Fibroblast of skin of left quadriceps (primary cell): Measurements from ENCODE around the gene MICAL2.

Experiments
- DNase-seq, 2 experiments: peaks; one replicate each; pipeline ENCODE4 v3.0.0-alpha.2; 2013; ENCODE audit warnings: low read depth in 2 of 2

MICAL2 gene

DNA sequence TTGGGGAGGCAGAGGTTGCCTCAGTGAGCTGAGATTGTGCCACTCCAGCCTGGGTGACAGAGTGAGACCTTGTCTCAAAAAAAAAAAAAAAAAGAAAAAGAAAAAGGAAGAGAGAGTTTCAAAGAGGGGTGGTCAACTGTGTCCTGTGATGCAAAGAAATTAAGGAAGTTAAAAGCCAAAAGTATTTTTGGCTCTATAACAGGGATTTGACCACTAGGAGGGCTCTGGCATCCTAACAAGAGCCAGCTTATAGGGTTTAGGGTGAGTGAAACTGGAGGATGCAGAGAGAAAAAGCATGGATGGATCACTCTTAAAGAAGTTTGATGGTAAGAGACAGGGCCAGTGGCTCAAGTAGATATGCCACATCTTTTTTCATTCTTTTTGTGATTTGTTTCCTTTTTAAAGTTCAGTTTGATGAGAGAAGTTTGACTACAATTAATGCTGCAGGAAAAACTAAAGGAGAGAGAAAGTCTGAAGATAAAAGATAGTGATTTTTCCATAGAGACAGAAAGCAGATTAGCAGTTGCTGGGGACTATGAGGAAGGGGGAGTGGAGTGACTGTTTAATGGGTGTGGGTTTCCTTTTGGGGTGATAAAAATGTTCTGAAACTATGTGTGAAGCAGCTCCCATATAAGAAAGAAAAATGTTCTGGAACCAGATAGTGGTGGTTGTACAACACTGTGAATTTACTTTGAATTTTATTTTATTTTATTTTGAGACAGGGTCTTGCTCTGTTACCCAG lies 11.1 kb upstream of the MICAL2 start:
- DNase-seq = no peak

DNA sequence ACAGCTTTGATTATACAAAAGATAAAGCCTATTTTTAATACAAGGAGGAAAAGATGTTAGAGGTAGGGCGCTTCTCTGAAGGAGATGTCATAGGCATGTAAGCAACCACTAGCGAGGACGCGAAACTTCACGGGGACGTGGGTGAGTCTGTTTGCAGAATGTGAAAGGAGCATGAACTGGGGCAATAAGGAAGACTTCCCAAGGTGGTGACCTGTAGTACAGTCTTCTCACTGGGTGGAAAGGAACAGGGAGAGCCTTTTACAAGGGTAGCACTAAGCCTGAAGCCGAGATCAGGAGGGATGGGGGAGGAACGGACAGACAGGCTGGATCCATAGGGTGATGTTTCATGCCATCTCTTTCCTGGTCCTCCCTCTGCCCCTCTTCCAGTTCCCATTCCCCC lies 10.0 kb upstream of the MICAL2 start:
- no peak for DNase-seq

DNA sequence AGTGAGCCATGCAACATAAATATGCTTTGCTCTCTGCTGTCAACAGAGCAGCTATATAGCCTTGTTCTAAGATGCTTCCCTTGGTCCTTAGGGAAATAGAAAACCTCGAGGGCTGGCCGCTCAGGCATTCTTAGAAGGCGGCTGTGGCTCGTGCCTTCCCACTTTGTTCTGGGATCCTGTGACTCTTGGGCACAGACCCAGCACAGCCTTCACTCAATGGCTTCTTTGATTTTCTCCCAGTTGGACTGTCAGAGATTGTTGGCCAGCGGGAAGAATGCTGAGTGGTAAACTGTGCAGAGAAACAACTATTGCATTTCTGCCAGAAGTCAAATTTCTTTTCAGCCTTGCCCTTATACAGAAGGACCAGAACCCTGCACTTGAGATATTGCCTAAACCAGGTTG lies 9.5 kb upstream of the MICAL2 start:
- no peak for DNase-seq

GRCh38 chr11:12101318-12101717 lies 9.1 kb upstream of the MICAL2 start:
- no peak for DNase-seq

DNA sequence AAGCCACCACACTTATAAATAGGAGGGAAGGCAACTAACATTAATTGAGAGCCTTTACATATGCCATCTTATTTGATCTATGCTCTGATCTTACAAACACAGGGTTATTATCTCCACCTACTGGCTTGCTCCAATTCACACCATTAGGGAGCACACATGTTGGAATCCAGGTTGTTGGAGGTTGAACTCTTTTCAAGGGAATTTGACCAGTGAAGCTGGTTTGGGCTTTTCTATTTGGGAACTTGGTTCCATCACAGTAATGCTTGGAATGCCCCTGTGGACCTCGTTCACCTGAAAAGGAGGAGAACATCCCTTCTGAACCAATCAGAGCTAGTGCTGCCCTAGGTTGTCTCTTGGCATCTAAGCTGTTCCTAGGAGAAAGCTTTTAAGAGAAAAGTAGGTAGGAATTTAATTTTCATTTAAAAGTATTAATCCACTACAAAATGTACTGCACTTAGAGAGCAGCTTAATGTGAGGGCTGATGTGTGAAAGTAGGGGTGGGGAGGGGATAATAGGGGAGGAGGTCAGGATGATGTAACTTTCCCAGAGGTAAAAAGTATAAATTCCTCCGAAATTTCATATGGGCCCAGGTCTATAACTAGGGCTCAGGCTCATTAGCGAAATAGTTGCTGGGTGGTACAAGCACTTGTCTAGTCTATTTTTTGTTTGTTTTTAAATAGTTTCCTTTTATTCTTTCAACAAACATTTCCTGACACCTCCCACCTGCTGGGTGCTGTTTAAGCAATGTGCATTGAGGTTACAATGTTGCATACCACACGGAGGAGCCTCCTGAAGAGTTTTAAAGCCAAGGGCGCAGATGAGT lies 7.6 kb upstream of the MICAL2 start:
- no peak for DNase-seq

DNA sequence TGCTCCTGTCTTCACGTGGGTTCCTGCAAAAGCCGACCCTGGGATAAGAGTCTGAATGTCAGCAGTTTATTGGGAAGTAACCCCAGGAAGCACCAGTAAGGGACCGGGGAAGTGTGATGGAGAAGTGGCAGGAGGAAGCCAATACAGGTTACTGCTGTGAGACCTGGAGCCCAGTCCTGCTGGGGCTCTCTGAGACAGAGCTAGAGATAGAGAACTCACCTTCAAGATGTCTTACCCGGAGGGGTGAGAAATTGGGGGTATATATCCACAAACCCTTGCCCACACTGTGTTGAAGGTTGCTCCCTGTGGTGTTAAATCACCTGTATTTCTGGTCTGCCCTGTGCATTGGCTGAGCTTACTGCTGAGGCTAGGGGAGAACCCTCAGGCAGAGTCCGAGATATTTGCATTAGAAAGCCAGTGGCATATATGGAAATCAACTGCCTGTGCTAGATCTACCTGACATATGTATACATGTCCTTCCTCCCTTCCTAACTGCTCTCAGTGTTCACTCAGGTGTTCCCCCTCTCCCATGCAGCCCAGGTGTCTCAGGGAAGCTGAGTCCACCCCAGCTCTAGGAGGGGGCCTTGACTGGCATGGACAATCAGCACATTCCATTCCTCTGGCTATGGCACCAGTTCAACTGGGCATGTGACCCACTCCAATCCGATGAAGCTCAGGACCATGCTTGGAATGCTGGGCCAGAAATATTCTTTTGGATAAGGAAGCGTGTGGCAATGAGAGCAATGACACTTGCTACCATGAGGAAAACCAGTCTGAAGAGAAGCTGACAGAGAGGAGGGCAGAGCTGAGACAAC lies 6.8 kb upstream of the MICAL2 start:
- DNase-seq = no peak

DNA sequence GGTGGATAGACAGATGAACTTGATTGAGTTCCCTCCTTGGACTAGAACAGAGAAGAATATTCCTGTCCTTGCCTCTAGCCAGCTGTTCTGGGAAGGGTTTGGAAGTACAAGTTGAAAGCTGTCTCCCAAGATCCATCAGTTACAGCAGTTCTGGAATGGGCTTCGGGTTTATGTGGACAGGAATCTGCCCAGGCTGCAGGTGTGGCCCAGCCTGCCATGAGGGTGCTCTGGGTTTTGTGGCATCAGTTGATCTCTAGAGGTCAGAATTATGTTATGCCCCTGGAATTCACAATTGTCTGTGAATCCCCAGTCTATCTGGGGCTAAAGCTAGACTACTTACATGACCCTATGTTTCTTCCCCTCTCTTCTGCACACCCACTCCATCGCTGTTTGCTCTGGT lies 4.9 kb upstream of the MICAL2 start:
- no peak for DNase-seq

GRCh38 chr11:12106101-12106500 lies 4.3 kb upstream of the MICAL2 start:
- no peak for DNase-seq

- DNase-seq = no peak
These were observed 3.9 kb upstream of the MICAL2 start for GRCh38 chr11:12106501-12106900.

- no peak for DNase-seq
These were observed 1.4 kb upstream of the MICAL2 start for GRCh38 chr11:12108875-12109453.

DNA sequence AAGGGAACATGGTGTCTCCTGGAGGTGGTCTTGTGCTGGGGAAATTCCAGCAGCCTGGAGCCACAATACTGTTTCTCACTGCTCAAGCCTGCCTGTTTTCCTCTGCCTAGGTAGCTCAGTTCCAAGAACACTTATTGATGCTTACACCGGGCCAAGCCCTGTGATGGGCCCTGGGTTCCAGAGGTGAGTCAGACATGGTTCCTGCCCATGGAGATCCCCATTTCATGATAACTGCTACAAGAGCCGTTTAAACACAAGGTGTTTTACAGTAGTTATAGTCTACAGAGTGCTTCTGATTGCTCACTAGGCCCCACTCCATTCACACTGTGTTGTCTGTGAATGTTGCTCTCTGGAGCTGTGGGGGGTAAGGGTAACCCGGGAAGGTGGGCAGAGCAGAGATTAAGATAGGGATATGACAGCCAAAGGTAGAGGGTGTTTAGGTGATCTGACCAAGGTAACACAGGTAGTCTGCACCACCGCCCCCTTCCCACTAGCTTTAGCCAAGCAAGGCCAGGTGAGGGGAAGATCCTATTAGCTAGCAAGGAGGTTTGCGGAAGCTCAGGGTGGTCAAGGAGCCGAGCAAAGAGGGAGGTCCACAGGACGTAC lies 696 bp upstream of the MICAL2 start:
- no peak for DNase-seq

- DNase-seq = no peak
These were observed 541 bp downstream of the MICAL2 start for GRCh38 chr11:12110714-12111548.

- no peak for DNase-seq
These were observed 1.4 kb downstream of the MICAL2 start for GRCh38 chr11:12111549-12112520.

DNA sequence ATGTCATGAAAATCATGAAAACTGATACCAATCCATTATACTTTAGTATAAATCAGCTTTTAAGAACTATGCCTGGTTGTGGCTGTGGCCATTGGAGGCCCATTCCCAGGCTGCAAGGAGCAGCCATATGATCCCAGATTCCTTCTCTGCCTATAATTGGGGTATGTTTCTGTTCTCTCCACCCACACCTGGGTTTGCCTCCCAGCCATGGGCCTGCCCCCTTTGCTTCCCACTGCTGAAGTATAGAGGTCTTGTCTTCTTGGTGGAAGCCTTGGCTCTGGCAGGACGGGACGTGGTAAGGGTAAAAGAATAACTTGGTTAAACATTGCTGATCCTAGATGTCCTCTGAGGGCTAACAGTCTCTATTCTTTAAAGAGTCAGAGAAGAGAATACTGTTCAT lies 2.4 kb downstream of the MICAL2 start:
- no peak for DNase-seq

GRCh38 chr11:12113294-12113693 lies 2.9 kb downstream of the MICAL2 start:
- no peak for DNase-seq

DNA sequence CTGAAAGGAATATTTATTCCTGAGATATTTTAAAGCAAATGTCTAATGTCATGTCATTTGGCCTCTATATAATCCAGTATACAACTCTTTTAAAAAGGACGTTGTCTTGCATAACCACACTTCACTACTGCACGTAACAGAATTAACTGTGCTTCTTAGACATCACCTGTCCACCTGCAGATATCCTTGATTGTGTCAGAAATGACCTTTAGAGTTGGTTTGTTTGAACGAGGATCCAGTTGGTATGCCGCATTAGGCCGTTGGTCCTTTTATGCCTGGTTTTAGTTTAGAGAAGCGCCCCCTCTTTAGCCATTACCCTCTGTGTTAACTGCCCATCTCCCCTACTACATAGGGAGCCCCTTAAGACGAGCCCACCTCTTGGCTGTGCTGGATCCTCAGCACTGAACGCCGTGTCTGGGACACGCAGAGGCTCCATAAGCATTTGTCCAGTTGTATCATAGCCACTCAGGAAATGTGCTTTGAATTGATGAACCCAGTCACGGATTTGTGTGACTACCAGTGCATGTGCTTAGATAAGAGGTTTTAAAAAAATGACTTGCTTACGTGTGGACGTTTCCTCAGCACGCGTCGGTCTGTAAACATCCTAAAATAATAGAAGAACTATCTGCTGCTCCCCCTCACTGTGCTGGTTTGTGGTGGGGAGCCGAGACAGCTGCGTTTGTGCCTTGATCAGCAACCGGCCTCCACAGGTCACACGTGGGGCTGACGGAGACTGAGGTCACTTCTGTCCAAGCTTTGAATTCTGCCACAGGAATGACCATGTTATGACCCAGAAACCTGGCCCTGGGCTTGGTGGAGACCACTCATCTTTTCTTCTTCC lies 4.0 kb downstream of the MICAL2 start:
- DNase-seq = no peak

- DNase-seq = no peak
These were observed 6.1 kb downstream of the MICAL2 start for GRCh38 chr11:12116425-12117032.

GRCh38 chr11:12117200-12117599 lies 6.8 kb downstream of the MICAL2 start:
- DNase-seq = no peak
